ENCODE measurements around the gene ZNF524. TPM values are rescaled to one million over a fixed set of nuclear protein-coding genes. Genes with fewer than 3 reads are reported as not detected.
A peak's percentile ranks its signal among the peaks of the same experiment; 100 is the strongest.

Gene ZNF524
- total RNA-seq, 1 experiment from 2014 or later, result 26.4 TPM

GRCh38 chr19:55605637-55606470, 5.8 kb downstream of the ZNF524 start, which contains the start of gene ZNF865:
ZNF865 (plus strand) TSS chr19:55605647; CDS start chr19:55613619, 7,972 bp downstream.
- Histone ChIP-seq H3K27ac (ENCODE audit: low read length) (peak within 1 kb of the TSS; percentile 97), H3K36me3 (ENCODE audit: control insufficient read depth, insufficient read depth, low read length) (no peaks in the 10 kb centered on the region), H3K9me3 (ENCODE audit: control insufficient read depth, insufficient read depth, low read depth, low read length) (no peaks in the 10 kb centered on the region), H3K27me3 (ENCODE audit: control insufficient read depth, insufficient read depth, low read length) (no peaks in the 10 kb centered on the region), H3K4me3 (ENCODE audit: low read depth in 2 of 2, low read length in 2 of 2) (peak within 1 kb of the TSS; percentile 74 to 88), H3K4me1 (ENCODE audit: control insufficient read depth, insufficient read depth, low read length) (peaks cover 19% of the 10 kb centered on the region)
- no TSS peak for BruUV-seq (replicated peaks)
- peak; percentile 68 for ATAC-seq
- CTCF ChIA-PET, result interaction anchor here (0.5 to 1.6 kb wide), 6 partner anchors 12 to 89 kb away, joined by 3 to 10 read pairs (median 6); no protein-coding TSS in a partner anchor
- intact Hi-C loops (cut with micrococcal nuclease; ENCODE audit: unreplicated experiment), result loop anchor here (2.0 kb wide), 1 partner anchor 89 kb away; no protein-coding TSS in a partner anchor
- POLR2A ChIA-PET, result interaction anchor here (0.5 to 0.6 kb wide), 2 partner anchors 19 to 27 kb away, joined by 4 to 10 read pairs; partner anchors contain the start of gene ZNF784
- in situ Hi-C loops (cut with HindIII; ENCODE audit: low pct_unique_long_range_greater_than_20kb, low sequenced_read_pairs), result no loop called here
- peak; percentile 75 for DNase-seq (ENCODE audit: low read depth, low spot score)
- peak; percentile 96 for TF ChIP-seq CTCF (IDR thresholded peaks at IDR 0.05)
- TF ChIP-seq REST (IDR thresholded peaks at IDR 0.05; ENCODE audit: insufficient read depth in 1 of 2, low read depth in 2 of 2, low read length in 1 of 2), result no peak
- no peak; the same call in 1 of the 2 replicates for TF ChIP-seq POLR2AphosphoS5 (IDR thresholded peaks at IDR 0.05; ENCODE audit: low read depth, low read length)
- TF ChIP-seq TCF7L2 (IDR thresholded peaks at IDR 0.05; ENCODE audit: low read depth, low read length), result no peak
- TF ChIP-seq SIN3A (IDR thresholded peaks at IDR 0.05; ENCODE audit: borderline replicate concordance, insufficient read depth, low read depth, low read length), result no peak

- Histone ChIP-seq H3K27ac (ENCODE audit: low read length) (peak overlapping the region; percentile 93), H3K4me1 (ENCODE audit: control insufficient read depth, insufficient read depth, low read length) (peaks cover 13% of the 10 kb centered on the region), H3K4me3 (ENCODE audit: low read depth in 2 of 2, low read length in 2 of 2) (peak overlapping the region; percentile 74 to 88), H3K27me3 (ENCODE audit: control insufficient read depth, insufficient read depth, low read length) (no peaks in the 10 kb centered on the region), H3K36me3 (ENCODE audit: control insufficient read depth, insufficient read depth, low read length) (no peaks in the 10 kb centered on the region), H3K9me3 (ENCODE audit: control insufficient read depth, insufficient read depth, low read depth, low read length) (no peaks in the 10 kb centered on the region)
- TF ChIP-seq POLR2AphosphoS5 (IDR thresholded peaks at IDR 0.05; ENCODE audit: low read depth, low read length), result no peak
- no peak for TF ChIP-seq SIN3A (IDR thresholded peaks at IDR 0.05; ENCODE audit: borderline replicate concordance, insufficient read depth, low read depth, low read length)
- no peak for TF ChIP-seq REST (IDR thresholded peaks at IDR 0.05; ENCODE audit: insufficient read depth in 1 of 2, low read depth in 2 of 2, low read length in 1 of 2)
- TF ChIP-seq CTCF (IDR thresholded peaks at IDR 0.05), result no peak; the same call in 1 of the 2 replicates
- no peak for TF ChIP-seq TCF7L2 (IDR thresholded peaks at IDR 0.05; ENCODE audit: low read depth, low read length)
- intact Hi-C loops (cut with micrococcal nuclease; ENCODE audit: unreplicated experiment) (loop anchor here (2.0 kb wide), 1 partner anchor 90 kb away; no protein-coding TSS in a partner anchor), in situ Hi-C loops (cut with HindIII; ENCODE audit: low pct_unique_long_range_greater_than_20kb, low sequenced_read_pairs) (no loop called here)
- ChIA-PET CTCF (interaction anchor here (0.5 to 1.6 kb wide), 5 partner anchors 19 to 89 kb away, joined by 3 to 10 read pairs (median 6); no protein-coding TSS in a partner anchor), POLR2A (interaction anchor here (0.6 kb wide), 1 partner anchor 28 kb away, joined by 4 read pairs; no protein-coding TSS in a partner anchor)
- ATAC-seq (no peak), DNase-seq (ENCODE audit: low read depth, low spot score) (no peak)
- BruUV-seq (replicated peaks), result no TSS peak
These were observed 6.3 kb downstream of the ZNF524 start for GRCh38 chr19:55606471-55606787.

Measured in Panc1 (cell line).